ENCODE results near the gene NRTN.

DNA sequence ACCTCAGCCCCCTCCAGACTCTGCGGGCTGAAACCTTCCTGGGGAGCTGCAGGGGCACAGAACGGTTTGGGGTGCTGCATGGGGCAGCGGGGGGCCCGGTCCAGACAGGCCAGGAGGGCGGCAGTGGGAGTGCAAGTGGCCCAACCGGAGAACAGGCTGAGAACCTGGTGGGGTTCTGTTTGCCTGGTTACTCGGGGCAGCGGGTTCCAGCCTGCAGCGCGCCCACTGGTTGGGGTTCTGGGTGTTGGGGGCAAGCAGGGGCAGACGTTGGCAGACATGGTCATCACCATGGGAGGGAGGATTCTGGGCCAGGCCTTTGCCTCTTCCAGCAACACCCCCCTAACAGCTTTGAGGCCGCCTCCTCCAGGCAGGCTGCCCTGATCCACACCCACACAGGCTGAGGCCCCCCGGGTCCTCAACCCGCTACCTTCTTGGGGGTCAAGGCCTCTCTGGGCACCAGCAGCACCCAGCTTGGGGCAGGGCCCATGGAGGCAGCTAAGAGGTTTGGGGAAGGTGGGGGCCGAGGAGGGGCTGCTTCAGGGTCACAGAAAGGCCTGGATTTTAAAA lies 20.2 kb upstream of the NRTN start, which contains the start of gene PRR22:
- TF ChIP-seq ZFP3 (CRISPR knock-in tag; IDR thresholded peaks at IDR 0.05) (no peak), CSDC2 (CRISPR knock-in tag; IDR thresholded peaks at IDR 0.05) (no peak), TOX (CRISPR knock-in tag; IDR thresholded peaks at IDR 0.05; ENCODE audit: borderline replicate concordance) (no peak), GLIS3 (CRISPR knock-in tag; IDR thresholded peaks at IDR 0.05) (no peak), ZFP30 (CRISPR knock-in tag; IDR thresholded peaks at IDR 0.05) (no peak), ARNTL (CRISPR knock-in tag; IDR thresholded peaks at IDR 0.05; ENCODE audit: borderline replicate concordance, low read depth) (no peak), ZNF8 (CRISPR knock-in tag; IDR thresholded peaks at IDR 0.05) (no peak)
- TF ChIP-seq, protein P1, sequence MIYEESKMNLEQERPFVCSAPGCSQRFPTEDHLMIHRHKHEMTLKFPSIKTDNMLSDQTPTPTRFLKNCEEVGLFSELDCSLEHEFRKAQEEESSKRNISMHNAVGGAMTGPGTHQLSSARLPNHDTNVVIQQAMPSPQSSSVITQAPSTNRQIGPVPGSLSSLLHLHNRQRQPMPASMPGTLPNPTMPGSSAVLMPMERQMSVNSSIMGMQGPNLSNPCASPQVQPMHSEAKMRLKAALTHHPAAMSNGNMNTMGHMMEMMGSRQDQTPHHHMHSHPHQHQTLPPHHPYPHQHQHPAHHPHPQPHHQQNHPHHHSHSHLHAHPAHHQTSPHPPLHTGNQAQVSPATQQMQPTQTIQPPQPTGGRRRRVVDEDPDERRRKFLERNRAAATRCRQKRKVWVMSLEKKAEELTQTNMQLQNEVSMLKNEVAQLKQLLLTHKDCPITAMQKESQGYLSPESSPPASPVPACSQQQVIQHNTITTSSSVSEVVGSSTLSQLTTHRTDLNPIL (CRISPR knock-in tag; IDR thresholded peaks at IDR 0.05; ENCODE audit: low read depth) = no peak
- TF ChIP-seq, protein P2, sequence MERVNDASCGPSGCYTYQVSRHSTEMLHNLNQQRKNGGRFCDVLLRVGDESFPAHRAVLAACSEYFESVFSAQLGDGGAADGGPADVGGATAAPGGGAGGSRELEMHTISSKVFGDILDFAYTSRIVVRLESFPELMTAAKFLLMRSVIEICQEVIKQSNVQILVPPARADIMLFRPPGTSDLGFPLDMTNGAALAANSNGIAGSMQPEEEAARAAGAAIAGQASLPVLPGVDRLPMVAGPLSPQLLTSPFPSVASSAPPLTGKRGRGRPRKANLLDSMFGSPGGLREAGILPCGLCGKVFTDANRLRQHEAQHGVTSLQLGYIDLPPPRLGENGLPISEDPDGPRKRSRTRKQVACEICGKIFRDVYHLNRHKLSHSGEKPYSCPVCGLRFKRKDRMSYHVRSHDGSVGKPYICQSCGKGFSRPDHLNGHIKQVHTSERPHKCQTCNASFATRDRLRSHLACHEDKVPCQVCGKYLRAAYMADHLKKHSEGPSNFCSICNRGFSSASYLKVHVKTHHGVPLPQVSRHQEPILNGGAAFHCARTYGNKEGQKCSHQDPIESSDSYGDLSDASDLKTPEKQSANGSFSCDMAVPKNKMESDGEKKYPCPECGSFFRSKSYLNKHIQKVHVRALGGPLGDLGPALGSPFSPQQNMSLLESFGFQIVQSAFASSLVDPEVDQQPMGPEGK (CRISPR knock-in tag; IDR thresholded peaks at IDR 0.05; ENCODE audit: borderline replicate concordance) = no peak

All from SK-N-SH treated with all-trans-retinoic acid at 6 μM for 48 hours (cell line).